Stimulated activated CD4-positive, alpha-beta T cell treated with anti-CD3 and anti-CD28 coated beads, Interleukin-15, amount 100 ng/mL, for 48 hours (primary cell): Measurements from ENCODE around the gene C21orf91.
A peak's percentile ranks its signal among the peaks of the same experiment; 100 is the strongest.
"Not testable (repeated sequence)": the region's sequence is repeated elsewhere in the genome, so short reads cannot be mapped to it uniquely, and the experiment has no call there.

ENCODE experiments used
- DNase-seq, 2 donors: peaks; one replicate each; pipeline ENCODE4 v3.0.0-alpha.2; 2020; ENCODE audit warnings: low read depth in 2 of 2

Gene C21orf91

DNA sequence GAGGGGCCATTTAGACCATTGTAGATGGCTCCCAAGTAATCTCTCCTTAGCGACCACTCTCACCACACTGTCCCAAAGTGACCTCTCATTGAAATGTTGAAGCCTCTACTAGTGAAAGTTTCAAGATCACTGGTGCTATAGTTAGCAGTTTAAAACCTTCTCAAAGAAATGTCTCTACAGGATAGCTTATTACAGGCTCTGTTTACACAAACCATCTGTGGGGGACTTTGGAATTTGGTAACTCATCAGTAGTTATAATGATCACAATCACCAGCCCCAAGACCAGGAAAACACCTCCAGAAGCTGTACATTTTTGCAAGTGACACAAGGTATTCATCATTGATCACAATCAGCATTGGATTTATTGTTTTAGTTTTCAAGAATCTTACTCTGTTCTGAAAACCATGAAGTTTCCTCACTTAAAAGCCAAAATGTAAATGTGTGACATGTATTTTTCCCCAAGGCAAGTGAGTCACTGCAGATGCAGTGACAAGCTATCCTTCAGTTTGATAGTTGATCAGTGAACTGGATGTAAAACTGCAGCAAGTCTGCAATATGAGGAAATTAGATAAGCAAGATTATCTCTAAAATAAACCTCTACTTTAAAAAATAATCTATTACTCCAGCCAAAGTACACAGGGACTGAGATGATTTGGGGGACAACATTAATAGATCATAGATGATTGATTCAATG lies 41.9 kb downstream of the C21orf91 start:
- no peak for DNase-seq

DNA sequence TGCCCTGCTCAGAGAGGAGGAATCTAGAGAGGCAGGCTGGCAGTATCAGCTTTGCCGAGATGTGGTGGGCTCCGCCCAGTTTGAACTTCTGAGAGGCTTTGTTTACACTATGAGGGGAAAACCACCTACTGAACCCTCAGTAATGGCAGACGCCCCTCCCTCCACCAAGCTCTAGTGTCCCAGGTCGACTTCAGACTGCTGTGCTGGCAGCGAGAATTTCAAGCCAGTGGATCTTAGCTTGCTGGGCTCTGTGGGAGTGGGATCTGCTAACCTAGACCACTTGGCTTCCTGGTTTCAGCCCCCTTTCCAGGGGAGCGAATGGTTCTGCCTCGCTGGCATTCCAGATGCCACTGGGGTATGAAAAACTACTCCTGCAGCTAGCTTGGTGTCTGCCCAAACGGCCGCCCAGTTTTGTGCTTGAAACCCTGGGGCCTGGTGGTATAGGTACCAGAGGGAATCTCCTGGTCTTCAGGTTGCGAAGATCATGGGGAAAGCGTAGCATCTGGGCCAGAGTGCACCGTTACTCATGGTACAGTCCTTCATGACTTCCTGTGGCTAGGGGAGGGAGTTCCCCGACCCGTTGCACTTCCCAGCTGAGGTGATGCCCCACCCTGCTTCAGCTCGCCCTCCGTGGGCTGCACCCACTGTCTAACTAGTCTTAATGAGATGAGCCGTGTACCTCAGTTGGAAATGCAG lies 43.6 kb downstream of the C21orf91 start:
- DNase-seq, result peak; percentile 30 to 38

DNA sequence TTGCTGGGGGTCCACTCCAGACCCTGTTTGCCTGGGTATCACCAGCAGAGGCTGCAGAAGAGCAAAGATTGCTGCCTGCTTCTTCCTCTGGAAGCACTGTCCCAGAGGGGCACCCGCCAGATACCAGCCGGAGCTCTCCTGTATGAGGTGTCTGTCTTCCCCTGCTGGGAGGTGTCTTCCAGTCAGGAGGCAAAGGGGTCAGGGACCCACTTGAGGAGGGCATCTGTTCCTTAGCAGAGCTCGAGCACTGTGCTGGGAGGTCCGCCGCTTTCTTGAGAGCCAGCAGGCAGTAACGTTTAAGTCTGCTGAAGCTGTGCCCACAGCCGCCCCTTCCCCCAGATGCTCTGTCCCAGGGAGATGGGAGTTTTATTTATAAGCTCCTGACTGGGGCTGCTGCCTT lies 44.1 kb downstream of the C21orf91 start:
- DNase-seq, result not testable (repeated sequence)

DNA sequence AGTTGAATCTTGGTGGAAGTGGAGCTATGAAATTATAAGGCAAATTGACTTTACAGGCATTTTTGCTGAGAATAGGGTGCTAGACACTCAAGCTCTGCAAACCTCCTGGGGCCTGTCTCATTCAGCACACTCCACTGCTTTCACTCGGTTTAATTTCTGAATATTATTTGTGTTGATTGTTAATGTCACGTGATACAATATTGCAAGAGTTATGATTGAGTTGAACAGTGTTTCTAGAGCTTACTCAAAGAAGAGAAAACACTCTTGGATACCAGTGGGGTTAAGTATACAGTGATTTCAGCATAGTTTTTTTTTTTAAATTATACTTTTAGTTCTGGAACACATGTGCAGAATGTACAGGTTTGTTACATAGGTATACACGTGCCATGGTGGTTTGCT lies 49.7 kb downstream of the C21orf91 start:
- DNase-seq, result no peak

DNA sequence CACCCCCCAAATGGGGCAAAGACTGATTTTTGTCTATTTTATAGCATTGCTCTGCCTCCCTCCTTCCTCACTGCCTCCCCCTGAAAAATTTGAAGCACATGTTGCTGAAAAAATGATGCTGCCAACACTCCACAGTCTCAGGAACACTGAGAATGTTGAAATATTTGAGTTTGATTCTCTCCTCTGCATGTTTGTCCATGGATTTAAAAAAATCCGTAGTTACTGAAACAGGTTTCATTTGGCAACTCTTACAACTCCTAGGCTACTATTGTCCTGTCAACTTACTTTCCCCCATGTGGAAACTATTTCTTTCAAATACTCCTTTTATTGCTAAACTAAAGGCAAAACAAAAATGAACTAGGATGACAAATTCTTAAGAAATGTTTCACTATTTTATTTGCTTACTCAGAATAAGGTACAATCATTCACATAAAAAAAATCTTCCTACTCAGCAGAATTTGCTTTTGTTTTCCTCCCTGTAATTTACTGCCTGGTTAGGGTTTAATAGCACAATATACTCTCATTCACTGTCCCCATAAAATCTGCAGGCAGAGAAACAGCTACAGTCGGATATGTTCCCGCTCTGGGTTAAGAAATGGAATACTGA lies 50.2 kb downstream of the C21orf91 start:
- DNase-seq, result no peak

DNA sequence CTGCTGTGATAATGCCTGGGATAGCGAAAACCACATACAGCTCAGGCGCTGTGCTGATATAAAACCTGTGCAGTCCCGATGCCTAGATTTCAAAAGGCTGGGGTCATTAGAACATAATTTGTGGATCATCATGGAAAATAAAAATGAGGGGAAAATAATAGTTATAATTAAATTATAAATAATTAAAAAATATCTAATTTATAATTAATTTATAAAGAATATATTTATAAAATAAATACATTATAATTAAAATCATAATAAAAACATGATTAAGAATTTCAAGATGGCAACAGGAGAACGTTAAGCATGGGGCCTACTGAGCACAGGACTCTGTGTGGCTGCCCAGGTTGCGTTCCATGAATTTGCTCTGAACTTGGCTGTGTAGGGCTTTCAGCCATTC lies 53.9 kb downstream of the C21orf91 start:
- DNase-seq, result no peak

DNA sequence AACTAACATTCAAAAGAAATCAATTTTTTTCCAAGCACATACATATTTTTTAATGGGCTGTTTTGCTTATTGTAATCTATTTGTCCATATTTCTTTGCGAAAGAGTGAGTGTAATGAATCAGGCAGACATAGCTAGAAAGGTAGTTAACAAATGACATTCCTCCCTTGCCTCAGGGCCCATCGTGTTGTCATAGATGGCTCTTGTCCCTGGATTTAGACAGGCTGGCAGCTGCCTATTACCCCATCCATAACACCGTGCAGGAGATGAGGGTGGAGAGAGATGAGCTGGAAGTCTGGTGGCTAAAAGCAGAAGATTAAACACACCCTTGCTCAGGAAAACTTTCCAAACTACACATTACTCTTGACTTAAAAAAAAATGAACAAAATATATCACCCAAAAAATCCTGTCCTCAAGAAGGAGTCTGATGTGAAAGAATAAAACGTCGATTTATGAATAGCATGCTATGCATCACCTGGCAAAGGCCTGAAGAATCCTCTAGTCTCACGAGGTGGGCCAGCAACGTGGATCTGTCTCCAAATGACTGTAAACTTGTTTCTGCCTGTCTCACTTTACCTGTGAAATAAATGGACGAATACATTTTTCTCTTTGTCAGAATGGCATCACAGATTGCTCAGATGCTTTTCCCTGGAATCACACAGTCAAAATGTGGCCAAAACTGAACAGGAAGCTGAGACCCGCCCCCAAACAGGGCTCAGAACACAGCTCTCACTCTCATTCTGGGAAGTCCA lies 55.7 kb downstream of the C21orf91 start:
- no peak for DNase-seq

DNA sequence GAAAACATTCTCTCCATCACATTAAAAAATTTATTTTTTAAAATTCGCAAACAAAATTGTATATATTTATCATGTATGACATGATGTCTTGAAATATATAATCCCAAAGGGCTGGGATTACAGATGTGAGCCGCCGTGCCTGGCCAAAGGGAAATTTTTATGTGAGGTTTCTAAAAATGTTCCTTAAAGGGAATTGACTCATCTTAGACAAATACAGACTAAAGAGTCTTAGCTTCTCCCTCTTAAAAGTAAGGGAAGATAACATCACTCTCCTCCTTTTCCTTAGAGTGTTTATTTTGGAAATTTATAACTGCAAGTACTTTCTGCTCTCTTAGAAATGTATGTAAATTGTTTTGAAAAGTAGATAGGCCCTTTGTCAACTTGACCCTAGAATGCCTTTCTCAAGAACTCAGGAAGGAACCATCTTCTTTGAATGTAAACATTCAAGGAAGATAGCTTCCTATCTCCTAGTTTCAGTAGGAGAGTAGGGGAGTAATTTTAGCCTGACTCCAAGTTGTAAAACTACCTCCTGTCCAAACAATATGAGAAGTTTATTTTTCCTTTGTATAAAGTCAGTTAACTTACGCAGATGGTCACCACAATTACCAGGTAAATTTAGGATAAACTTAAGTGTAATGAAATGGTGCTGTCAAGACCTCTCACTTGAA lies 59.5 kb downstream of the C21orf91 start:
- no peak for DNase-seq

DNA sequence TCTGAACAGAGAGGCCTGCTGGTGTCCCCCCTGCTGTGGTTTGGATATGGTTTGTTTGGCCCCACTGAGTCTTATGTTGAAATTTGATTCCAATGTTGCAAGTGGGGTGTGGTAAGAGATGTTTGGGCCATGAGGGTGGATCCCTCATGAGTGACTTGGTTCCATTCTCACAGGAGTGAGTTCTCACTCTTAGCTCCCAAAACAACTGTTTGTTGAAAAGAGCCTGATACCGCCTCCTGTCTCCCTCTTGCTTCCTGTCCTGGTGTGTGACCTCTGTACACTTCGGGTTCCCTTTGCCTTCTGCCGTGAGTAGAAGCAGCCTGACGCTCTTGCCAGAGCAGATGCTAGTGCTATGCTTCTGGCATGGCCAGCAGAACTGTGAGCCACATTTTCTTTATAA lies 60.5 kb downstream of the C21orf91 start:
- DNase-seq, result no peak

DNA sequence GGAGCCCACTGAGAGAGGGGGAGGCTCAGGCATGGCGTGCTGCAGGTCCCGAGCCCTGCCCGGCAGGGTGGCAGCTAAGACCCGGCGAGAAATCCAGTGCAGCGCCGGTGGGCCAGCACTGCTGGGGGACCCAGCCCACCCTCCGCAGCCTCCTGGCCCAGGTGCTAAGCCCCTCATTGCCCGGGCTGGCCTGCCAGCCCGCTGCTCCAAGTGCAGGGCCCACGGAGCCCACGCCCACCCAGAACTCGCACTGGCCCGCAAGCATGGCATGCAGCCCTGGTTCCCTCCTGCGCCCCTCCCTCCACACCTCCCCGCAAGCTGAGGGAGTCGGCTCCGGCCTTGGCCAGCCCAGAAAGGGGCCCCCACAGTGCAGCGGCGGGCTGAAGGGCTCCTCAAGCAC lies 61.5 kb downstream of the C21orf91 start:
- DNase-seq, result no peak

DNA sequence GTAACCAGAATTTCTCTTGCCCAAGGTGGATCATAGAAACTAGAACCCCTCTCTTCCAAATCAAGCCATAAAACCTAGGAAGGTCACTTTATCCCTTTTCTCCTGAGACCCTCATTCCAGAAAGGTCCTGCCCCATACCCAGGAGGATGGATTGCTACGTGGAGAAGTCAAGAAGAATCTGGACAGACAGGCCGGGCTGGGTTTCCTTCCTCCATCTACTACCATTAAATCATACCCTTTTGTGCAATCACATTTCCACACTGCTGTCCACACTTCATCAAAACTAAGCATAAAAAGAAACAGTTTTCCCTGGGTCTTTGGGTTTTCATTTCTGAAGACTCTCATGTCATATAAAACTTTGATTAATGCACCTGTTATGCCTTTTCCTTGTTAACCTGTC lies 65.4 kb downstream of the C21orf91 start:
- no peak for DNase-seq

DNA sequence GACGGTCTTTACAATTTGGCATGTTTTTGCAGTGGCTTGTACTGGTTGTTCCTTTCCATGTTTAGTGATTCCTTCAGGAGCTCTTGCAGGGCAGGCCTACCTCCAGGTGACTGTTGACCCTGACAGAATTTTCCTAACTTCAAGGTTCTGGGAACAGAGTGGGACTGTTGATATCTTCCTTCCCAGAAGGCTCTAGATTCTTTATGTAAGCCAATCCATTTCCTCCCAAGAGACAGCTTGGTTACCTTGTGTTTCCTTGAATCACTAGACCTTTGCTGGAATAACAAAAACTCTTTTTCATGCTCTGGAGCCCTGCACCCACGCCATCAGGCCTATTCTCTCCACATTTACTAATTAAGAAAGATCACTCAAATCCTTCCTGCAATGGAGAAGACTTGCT lies 67.0 kb downstream of the C21orf91 start:
- DNase-seq, result no peak

DNA sequence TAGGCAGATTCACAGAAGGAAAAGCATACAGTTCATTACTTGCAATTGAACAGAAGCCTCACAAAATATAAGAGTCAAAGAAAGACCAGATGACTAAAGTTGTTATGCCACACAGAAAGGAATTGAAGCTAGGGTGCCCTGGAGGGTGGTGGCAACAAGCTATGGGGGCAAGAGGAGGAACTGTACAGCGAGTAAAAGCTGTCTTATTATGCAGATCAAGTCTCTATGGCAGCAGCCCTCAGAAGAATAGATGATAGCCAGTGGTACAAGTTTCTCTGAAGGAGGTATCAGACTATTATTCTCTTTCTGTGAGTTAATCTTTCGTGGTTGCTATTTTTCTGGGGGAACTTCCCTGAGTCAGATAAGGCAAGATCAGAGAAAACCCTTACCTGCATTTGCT lies 72.2 kb downstream of the C21orf91 start:
- no peak for DNase-seq

DNA sequence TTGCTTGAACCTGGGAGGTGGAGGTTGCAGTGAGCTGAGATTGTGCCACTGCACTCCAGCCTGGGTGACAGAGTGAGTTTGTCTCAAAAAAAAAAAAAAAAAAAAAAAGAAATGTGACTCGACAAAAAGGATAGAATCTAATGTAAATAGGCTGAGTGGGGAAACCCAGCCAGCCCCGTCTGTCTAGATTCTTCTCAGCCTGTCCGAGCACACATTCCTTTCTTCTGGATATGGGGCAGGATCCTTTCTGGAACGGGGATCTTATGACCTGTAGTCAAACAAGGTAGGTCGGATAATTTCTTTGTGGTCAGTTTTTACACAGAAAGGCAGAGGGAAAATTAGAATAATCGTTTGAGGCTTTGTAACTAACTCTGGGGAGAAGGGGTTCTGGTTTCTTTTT lies 74.1 kb downstream of the C21orf91 start:
- DNase-seq, result no peak

DNA sequence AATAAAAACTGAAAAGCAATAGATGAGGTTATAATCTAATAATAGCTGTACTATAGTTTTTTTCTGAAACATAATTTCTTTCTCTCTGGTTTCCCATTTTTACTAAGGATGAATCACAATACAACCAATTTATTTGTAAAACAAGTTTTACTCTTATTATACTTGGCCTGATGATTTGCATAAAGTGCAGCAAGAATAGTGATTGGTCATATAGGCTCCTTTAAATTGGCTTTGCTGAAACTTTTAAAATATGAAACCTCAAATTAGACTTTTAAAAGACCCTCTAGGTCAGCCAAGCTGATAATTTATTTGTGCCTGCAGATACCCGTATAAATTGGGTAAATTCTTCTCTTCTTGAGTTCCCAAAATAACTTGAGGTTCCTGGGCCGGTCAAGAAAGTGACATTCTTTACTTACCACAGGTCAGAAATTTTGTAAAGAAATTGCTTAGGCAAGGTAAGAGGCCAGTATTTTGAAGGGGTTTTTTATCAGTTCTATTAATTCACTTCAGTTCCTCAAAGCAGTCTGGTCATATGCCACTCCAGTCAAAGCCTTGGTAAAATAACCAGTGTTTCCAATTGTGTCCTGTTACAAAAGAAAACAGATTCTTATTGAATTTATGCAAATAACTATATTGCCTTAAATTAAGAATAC lies 76.1 kb downstream of the C21orf91 start:
- no peak for DNase-seq

DNA sequence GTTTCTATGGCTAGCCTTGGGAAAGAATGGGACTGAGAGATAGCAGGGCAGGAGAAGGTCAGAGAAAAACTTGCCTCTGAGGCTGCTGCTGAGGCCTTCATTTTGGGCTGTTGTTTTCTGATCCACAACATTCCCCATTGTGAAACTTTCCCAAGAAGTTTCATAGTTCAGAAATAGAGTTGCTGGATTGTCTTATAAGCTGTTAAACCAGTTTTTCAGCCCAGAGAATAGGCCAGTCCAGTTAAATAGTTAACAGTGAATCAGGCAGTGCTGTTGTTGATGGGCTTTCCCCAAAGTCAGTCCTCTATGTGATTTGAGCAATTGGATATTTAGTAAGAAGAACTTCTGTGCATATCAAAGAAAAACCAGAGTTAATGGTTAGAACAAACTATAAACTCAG lies 77.0 kb downstream of the C21orf91 start:
- DNase-seq, result no peak
